HepG2 (cell line): ENCODE data around the gene COX7A2L. TPM values are rescaled to one million over a fixed set of nuclear protein-coding genes. Genes with fewer than 3 reads are reported as not detected.
A peak's percentile ranks its signal among the peaks of the same experiment; 100 is the strongest.

Experiments
- ATAC-seq: fragments of 200-7000 bp; cut with Tn5 transposase; 3 replicates; pipeline ENCODE4 v1.9.1; 2020; ENCODE audit warnings: mild to moderate bottlenecking, moderate library complexity
- BruUV-seq: library from RNA; stranded (reverse); fragments of 400-500 nt; replicated peaks from 2 replicates; lab custom pipeline; 2021; lab: Mats Ljungman, UMichigan
- CTCF ChIA-PET: fragments of 300-600 bp; formaldehyde crosslinking; extraction: SDS; loops from one replicate; lab custom pipeline; 2021; ENCODE audit warnings: low total read pairs, inconsistent platforms, low intra/inter-chr PET ratio; lab: Yijun Ruan, JAX
- POLR2A ChIA-PET: fragments of 350-600 bp; sonication (Branson Sonifier 250); formaldehyde crosslinking; loops from one replicate; lab custom pipeline; 2020; ENCODE audit warnings: antibody characterized with exemption, inconsistent platforms; lab: Yijun Ruan, JAX
- DNase-seq: peaks from one replicate; pipeline ENCODE4 v3.0.0-alpha.2; 2015; ENCODE audit warnings: low spot score
- FAIRE-seq: peaks from 3 replicates; lab custom pipeline; 2011; peaks lifted over from hg19 to GRCh38; lab: Jason Lieb, UNC
- H2AFZ ChIP-seq: one replicate; pipeline ENCODE4 v1.6.1; 2011; ENCODE audit warnings: low read length, inconsistent platforms
- H3K27ac ChIP-seq: fragments of 300-600 bp; 3 replicates; pipeline ENCODE4 v1.8.0; 2011; ENCODE audit warnings: mixed run types, mild to moderate bottlenecking, mixed read lengths, low read length, inconsistent platforms; ENCODE audit not compliant: insufficient read depth; ENCODE audit errors: extremely low read length
- H3K27me3 ChIP-seq, 2 experiments: fragments of 200-600 bp in 1 of 2; 2 replicates in 1 of 2; 3 replicates in 1 of 2; pipeline versions ENCODE4 v1.6.0 to v1.8.0; 2011; ENCODE audit warnings: low read length in 2 of 2, mild to moderate bottlenecking in 2 of 2, moderate library complexity in 2 of 2, inconsistent platforms in 1 of 2; ENCODE audit not compliant: insufficient read depth in 2 of 2, control insufficient read depth in 1 of 2
- H3K36me3 ChIP-seq, 2 experiments: fragments of 200-600 bp in 1 of 2; replicated peaks in 1 of 2; 2 replicates in 1 of 2; 3 replicates in 1 of 2; pipeline versions ENCODE4 v1.5.1 to v1.8.0; 2011; ENCODE audit warnings: low read length in 2 of 2, inconsistent platforms in 1 of 2; ENCODE audit not compliant: insufficient read depth in 2 of 2, control insufficient read depth in 1 of 2
- H3K4me1 ChIP-seq: 2 replicates; pipeline ENCODE4 v1.5.1; 2012; ENCODE audit warnings: low read length, inconsistent platforms; ENCODE audit not compliant: insufficient read depth
- H3K4me2 ChIP-seq: 2 replicates; pipeline ENCODE4 v1.6.0; 2011; ENCODE audit warnings: low read depth, low read length, inconsistent platforms
- H3K4me3 ChIP-seq, 3 experiments: fragments of 200-600 bp in 1 of 3; sonication (generic), shearing (Covaris generic) in 1 of 3; replicated peaks in 1 of 3; 2 replicates each; pipeline ENCODE4 v1.5.1; 2011 to 2016; ENCODE audit warnings: low read length in 3 of 3, inconsistent platforms in 2 of 3, low read depth in 2 of 3, mild to moderate bottlenecking in 2 of 3, control low read depth in 1 of 3, mixed read lengths in 1 of 3; ENCODE audit not compliant: insufficient read depth in 1 of 3
- H3K79me2 ChIP-seq: one replicate; pipeline ENCODE4 v1.6.1; 2011; ENCODE audit warnings: low read length, inconsistent platforms; ENCODE audit not compliant: insufficient read depth
- H3K9ac ChIP-seq: 2 replicates; pipeline ENCODE4 v1.6.0; 2011; ENCODE audit warnings: mild to moderate bottlenecking, low read depth, low read length, inconsistent platforms; ENCODE audit not compliant: insufficient read depth
- H3K9me3 ChIP-seq: 2 replicates; pipeline ENCODE4 v1.5.1; 2012; ENCODE audit warnings: mild to moderate bottlenecking, low read length
- H4K20me1 ChIP-seq: 2 replicates; pipeline ENCODE4 v1.6.0; 2011; ENCODE audit warnings: inconsistent platforms, mild to moderate bottlenecking, low read length, moderate library complexity; ENCODE audit not compliant: insufficient read depth
- EED ChIP-seq: sonication (generic); formaldehyde crosslinking; IDR thresholded peaks from 2 replicates; pipeline ENCODE4 v1.5.0; 2020; ENCODE audit warnings: mild to moderate bottlenecking, missing genetic modification reagents
- GATAD1 ChIP-seq: IDR thresholded peaks from 2 replicates; pipeline ENCODE4 v1.6.1; 2016; ENCODE audit warnings: missing genetic modification reagents, missing compliant biosample characterization
- HMGA1 ChIP-seq: sonication (generic); formaldehyde crosslinking; conservative IDR thresholded peaks from 2 replicates; pipeline ENCODE4 v1.4.0; 2020; ENCODE audit warnings: missing genetic modification reagents
- NFE2L1 ChIP-seq: sonication (generic); formaldehyde crosslinking; IDR thresholded peaks from 2 replicates; pipeline ENCODE4 v1.4.0; 2020; ENCODE audit warnings: missing genetic modification reagents, mild to moderate bottlenecking, borderline replicate concordance
- NPAS2 ChIP-seq: sonication (generic); formaldehyde crosslinking; IDR thresholded peaks from 2 replicates; pipeline ENCODE4 v1.8.0; 2022; ENCODE audit warnings: mild to moderate bottlenecking, missing genetic modification reagents, borderline replicate concordance
- NR2F6 ChIP-seq, 2 experiments: IDR thresholded peaks; 2 replicates each; pipeline ENCODE4 v1.6.1; 2016; ENCODE audit warnings: antibody characterized with exemption in 1 of 2, mild to moderate bottlenecking in 1 of 2
- PAF1 ChIP-seq: IDR thresholded peaks from 2 replicates; pipeline ENCODE4 v1.6.1; 2016; ENCODE audit warnings: missing genetic modification reagents, missing compliant biosample characterization
- PCBP2 ChIP-seq: fragments of 200-400 bp; formaldehyde crosslinking; optimal IDR thresholded peaks from 2 replicates; pipeline ENCODE3; 2018; ENCODE audit warnings: low read length, low read depth; ENCODE audit not compliant: poor library complexity, severe bottlenecking
- POLR2AphosphoS2 ChIP-seq: IDR thresholded peaks from 2 replicates; pipeline ENCODE4 v1.6.1; 2011; ENCODE audit warnings: low read depth, low read length, improper control_type of control experiment
- RBM22 ChIP-seq: fragments of 200-400 bp; formaldehyde crosslinking; optimal IDR thresholded peaks from 2 replicates; pipeline ENCODE3; 2017; ENCODE audit warnings: mild to moderate bottlenecking, low read length, moderate library complexity
- SSRP1 ChIP-seq: IDR thresholded peaks from 2 replicates; pipeline ENCODE4 v1.6.1; 2016; ENCODE audit warnings: control low read depth
- TCF7 ChIP-seq: sonication (generic); IDR thresholded peaks from 2 replicates; pipeline ENCODE4 v1.6.1; 2016; ENCODE audit warnings: antibody characterized with exemption, low read depth
- ZFP36L1 ChIP-seq: sonication (generic); formaldehyde crosslinking; IDR thresholded peaks from 2 replicates; pipeline ENCODE4 v1.8.0; 2022; ENCODE audit warnings: mild to moderate bottlenecking, missing genetic modification reagents, moderate library complexity
- ZFX ChIP-seq: sonication (generic); formaldehyde crosslinking; IDR thresholded peaks from 2 replicates; pipeline ENCODE4 v1.4.0; 2020; ENCODE audit warnings: mild to moderate bottlenecking, low read depth, missing genetic modification reagents, moderate library complexity
- ZNF225 ChIP-seq: sonication (generic); formaldehyde crosslinking; IDR thresholded peaks from 2 replicates; pipeline ENCODE4 v1.4.0; 2020; ENCODE audit warnings: mild to moderate bottlenecking, missing genetic modification reagents
- ZNF589 ChIP-seq: sonication (generic); formaldehyde crosslinking; conservative IDR thresholded peaks from 2 replicates; pipeline ENCODE4 v1.8.0; 2022; ENCODE audit warnings: mild to moderate bottlenecking, moderate library complexity, missing genetic modification reagents
- ZNF674 ChIP-seq: sonication (generic); formaldehyde crosslinking; IDR thresholded peaks from 2 replicates; pipeline ENCODE4 v1.5.0; 2020; ENCODE audit warnings: low read depth, mild to moderate bottlenecking, missing genetic modification reagents
- WGBS: methylation state at CpG from one replicate; pipeline ENCODE4 v1.1.6; 2017; ENCODE audit warnings: low lambda C conversion rate; 5-methylcytosine and 5-hydroxymethylcytosine counted together
- in situ Hi-C: cut with HindIII; loops from 2 replicates; pipeline ENCODE4 v1.10.0; 2017; ENCODE audit warnings: low pct_unique_long_range_greater_than_20kb; ENCODE audit not compliant: extremely low pct_ligation_motif_present
- intact Hi-C: fragments of 100-400 bp; cut with micrococcal nuclease; formaldehyde crosslinking; loops from one replicate; pipeline ENCODE4 v1.10.0; 2022; ENCODE audit not compliant: unreplicated experiment
- polyA plus RNA-seq, 8 experiments: library from polyadenylated mRNA; depleted of rRNA in 3 of 8; stranded (reverse) in 7 of 8; unstranded in 1 of 8; fragments of >200 nt; fragmentation: Illumina TruSeq in 4 of 8; extraction: Trizol in 4 of 8; gene quantifications; 2 replicates each; pipeline versions ENCODE4 v1.2.1 to v1.2.3, GENCODE V29; 2011 to 2016; ENCODE audit warnings: low read depth in 4 of 8, missing spikeins in 1 of 8, mixed read lengths in 1 of 8; ENCODE audit not compliant: insufficient read depth in 1 of 8
- total RNA-seq, 5 experiments: library from RNA; depleted of rRNA; stranded (reverse); fragments of >200 nt; fragmentation: Illumina TruSeq; extraction: Trizol; gene quantifications; 2 replicates each; pipeline ENCODE4 v1.2.3, GENCODE V29; 2016; ENCODE audit warnings: low read depth in 1 of 5
- TF ChIP-seq, protein P1 (sequence below): sonication (generic); formaldehyde crosslinking; IDR thresholded peaks from 2 replicates; pipeline ENCODE4 v1.4.0; 2020; ENCODE audit warnings: missing genetic modification reagents
- TF ChIP-seq, protein P2 (sequence below), 2 experiments: sonication (generic) in 1 of 2; formaldehyde crosslinking in 1 of 2; IDR thresholded peaks; 2 replicates each; pipeline versions ENCODE4 v1.4.0 to v1.6.1; 2018 to 2020; ENCODE audit warnings: missing genetic modification reagents in 2 of 2, borderline replicate concordance in 1 of 2, low read depth in 1 of 2, mild to moderate bottlenecking in 1 of 2, missing biosample characterization in 1 of 2
- TF ChIP-seq, protein P3 (sequence below): sonication (generic); formaldehyde crosslinking; IDR thresholded peaks from 2 replicates; pipeline ENCODE4 v1.4.0; 2020; ENCODE audit warnings: mild to moderate bottlenecking, missing genetic modification reagents
- TF ChIP-seq, protein P4 (sequence below): IDR thresholded peaks from 2 replicates; pipeline ENCODE4 v1.6.1; 2016; ENCODE audit warnings: mild to moderate bottlenecking

COX7A2L gene
- total and polyA plus RNA-seq, 2 of the 13 experiments (the other 11 are each of a cell fraction or from before 2014, with no cell fraction given), result 155 to 201 TPM

DNA sequence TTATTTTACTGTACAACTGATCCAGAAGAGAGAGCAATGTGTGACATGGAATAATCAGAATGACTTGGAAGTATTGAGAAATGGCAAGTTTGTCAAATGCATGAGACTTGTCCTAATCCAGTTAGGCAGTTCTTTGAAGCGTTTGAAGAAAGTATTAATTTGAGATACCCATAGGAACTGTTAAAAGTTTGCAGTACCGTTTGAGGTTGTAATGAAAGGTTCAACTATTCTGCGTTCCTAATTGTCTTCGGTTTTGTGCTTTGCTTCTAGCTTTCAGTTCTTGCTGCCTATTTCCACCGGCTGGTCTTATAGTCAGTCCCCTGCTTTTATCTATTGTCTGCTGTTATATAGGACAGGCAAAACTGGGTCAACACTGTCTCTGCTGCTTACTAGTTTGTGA lies 41.8 kb downstream of the COX7A2L start:
- FAIRE-seq (no peak), ATAC-seq (no peak), DNase-seq (no peak)
- Histone ChIP-seq H3K27ac (no peak overlapping the region), H3K9ac (no peak overlapping the region), H3K9me3 (no peaks in the 10 kb centered on the region), H2AFZ (no peak overlapping the region), H3K79me2 (peaks cover 3% of the 10 kb centered on the region), H3K36me3 (peaks cover 31 to 93% of the 10 kb centered on the region in 2 experiments), H3K4me3 (no peak overlapping the region), H3K4me2 (no peak overlapping the region), H3K4me1 (peaks cover 22% of the 10 kb centered on the region), H3K27me3 (no peaks in the 10 kb centered on the region), H4K20me1 (peaks cover 32% of the 10 kb centered on the region)
- in situ Hi-C loops (no loop called here), intact Hi-C loops (no loop called here)
- 96% methylated on average over 5 of the region's 5 CpGs for WGBS
- CTCF ChIA-PET, result no interaction called here
- BruUV-seq, result no TSS peak
- POLR2A ChIA-PET, result no interaction called here
- TF ChIP-seq ZFX (CRISPR knock-in tag), result no peak
- TF ChIP-seq SSRP1, result 0 out of 2 replicates have a peak, but pooled peaks have one; percentile 58
- TF ChIP-seq, protein P1, sequence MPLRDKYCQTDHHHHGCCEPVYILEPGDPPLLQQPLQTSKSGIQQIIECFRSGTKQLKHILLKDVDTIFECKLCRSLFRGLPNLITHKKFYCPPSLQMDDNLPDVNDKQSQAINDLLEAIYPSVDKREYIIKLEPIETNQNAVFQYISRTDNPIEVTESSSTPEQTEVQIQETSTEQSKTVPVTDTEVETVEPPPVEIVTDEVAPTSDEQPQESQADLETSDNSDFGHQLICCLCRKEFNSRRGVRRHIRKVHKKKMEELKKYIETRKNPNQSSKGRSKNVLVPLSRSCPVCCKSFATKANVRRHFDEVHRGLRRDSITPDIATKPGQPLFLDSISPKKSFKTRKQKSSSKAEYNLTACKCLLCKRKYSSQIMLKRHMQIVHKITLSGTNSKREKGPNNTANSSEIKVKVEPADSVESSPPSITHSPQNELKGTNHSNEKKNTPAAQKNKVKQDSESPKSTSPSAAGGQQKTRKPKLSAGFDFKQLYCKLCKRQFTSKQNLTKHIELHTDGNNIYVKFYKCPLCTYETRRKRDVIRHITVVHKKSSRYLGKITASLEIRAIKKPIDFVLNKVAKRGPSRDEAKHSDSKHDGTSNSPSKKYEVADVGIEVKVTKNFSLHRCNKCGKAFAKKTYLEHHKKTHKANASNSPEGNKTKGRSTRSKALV (CRISPR knock-in tag), result no peak
- no peak for TF ChIP-seq EED
- TF ChIP-seq, protein P2, sequence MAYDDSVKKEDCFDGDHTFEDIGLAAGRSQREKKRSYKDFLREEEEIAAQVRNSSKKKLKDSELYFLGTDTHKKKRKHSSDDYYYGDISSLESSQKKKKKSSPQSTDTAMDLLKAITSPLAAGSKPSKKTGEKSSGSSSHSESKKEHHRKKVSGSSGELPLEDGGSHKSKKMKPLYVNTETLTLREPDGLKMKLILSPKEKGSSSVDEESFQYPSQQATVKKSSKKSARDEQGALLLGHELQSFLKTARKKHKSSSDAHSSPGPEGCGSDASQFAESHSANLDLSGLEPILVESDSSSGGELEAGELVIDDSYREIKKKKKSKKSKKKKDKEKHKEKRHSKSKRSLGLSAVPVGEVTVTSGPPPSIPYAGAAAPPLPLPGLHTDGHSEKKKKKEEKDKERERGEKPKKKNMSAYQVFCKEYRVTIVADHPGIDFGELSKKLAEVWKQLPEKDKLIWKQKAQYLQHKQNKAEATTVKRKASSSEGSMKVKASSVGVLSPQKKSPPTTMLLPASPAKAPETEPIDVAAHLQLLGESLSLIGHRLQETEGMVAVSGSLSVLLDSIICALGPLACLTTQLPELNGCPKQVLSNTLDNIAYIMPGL (CRISPR knock-in tag; IDR thresholded peaks at IDR 0.05; ENCODE audit: borderline replicate concordance in 1 of 2, low read depth in 1 of 2), result no peak
- TF ChIP-seq NPAS2 (CRISPR knock-in tag), result no peak
- TF ChIP-seq ZFP36L1, result 0 out of 2 replicates have a peak, but pooled peaks have one; percentile 39
- no peak for TF ChIP-seq NR2F6 (IDR thresholded peaks at IDR 0.05)
- TF ChIP-seq NR2F6 (CRISPR knock-in tag; IDR thresholded peaks at IDR 0.05), result no peak
- TF ChIP-seq NFE2L1, result no peak
- TF ChIP-seq, protein P3, sequence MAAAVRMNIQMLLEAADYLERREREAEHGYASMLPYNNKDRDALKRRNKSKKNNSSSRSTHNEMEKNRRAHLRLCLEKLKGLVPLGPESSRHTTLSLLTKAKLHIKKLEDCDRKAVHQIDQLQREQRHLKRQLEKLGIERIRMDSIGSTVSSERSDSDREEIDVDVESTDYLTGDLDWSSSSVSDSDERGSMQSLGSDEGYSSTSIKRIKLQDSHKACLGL, result no peak
- no peak for TF ChIP-seq PCBP2
- peak; percentile 87 for TF ChIP-seq RBM22
- no peak for TF ChIP-seq ZNF674
- TF ChIP-seq GATAD1 (CRISPR knock-in tag), result no peak
- TF ChIP-seq POLR2AphosphoS2, result peak; percentile 25; the same call in 1 of the 2 replicates
- no peak for TF ChIP-seq ZNF589
- TF ChIP-seq TCF7, result no peak
- TF ChIP-seq PAF1 (CRISPR knock-in tag), result 0 out of 2 replicates have a peak, but pooled peaks have one; percentile 82
- TF ChIP-seq, protein P4, sequence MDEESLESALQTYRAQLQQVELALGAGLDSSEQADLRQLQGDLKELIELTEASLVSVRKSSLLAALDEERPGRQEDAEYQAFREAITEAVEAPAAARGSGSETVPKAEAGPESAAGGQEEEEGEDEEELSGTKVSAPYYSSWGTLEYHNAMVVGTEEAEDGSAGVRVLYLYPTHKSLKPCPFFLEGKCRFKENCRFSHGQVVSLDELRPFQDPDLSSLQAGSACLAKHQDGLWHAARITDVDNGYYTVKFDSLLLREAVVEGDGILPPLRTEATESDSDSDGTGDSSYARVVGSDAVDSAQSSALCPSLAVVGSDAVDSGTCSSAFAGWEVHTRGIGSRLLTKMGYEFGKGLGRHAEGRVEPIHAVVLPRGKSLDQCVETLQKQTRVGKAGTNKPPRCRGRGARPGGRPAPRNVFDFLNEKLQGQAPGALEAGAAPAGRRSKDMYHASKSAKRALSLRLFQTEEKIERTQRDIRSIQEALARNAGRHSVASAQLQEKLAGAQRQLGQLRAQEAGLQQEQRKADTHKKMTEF (CRISPR knock-in tag), result no peak
- TF ChIP-seq HMGA1, result no peak
- no peak for TF ChIP-seq ZNF225 (CRISPR knock-in tag)
